Transverse colon (tissue), 4 donors: ENCODE results near the gene GABRD.

Source experiments
- CTCF ChIP-seq, 5 experiments: fragments of 200-600 bp in 3 of 5; fragments of 450-650 bp in 2 of 5; sonication (generic) in 3 of 5; IDR thresholded peaks; 1 replicate in 2 of 5; 2 replicates in 3 of 5; pipeline ENCODE4 v1.5.1; 2016 to 2017; ENCODE audit warnings: antibody characterized with exemption in 5 of 5, inconsistent platforms in 3 of 5, mild to moderate bottlenecking in 2 of 5, moderate library complexity in 1 of 5
- EP300 ChIP-seq: sonication (generic); formaldehyde crosslinking; IDR thresholded peaks from one replicate; pipeline ENCODE4 v1.6.1; 2017; ENCODE audit warnings: antibody characterized with exemption, low read depth
- POLR2A ChIP-seq: fragments of 450-650 bp; IDR thresholded peaks from one replicate; pipeline ENCODE4 v1.6.1; 2016; ENCODE audit warnings: antibody characterized with exemption, mild to moderate bottlenecking, moderate library complexity
- POLR2AphosphoS5 ChIP-seq, 3 donors: sonication (generic); formaldehyde crosslinking; IDR thresholded peaks; one replicate each; pipeline ENCODE4 v1.6.1; 2016; ENCODE audit warnings: antibody characterized with exemption in 3 of 3

GRCh38 chr1:2067393-2067792 lies 48.2 kb downstream of the GABRD start:
- TF ChIP-seq CTCF (IDR thresholded peaks at IDR 0.05) (no peak), POLR2AphosphoS5 (IDR thresholded peaks at IDR 0.05) (no peak), POLR2A (no peak), EP300 (no peak)
